H1 (cell line): ENCODE measurements around the gene EIF3B. TPM values are rescaled to one million over a fixed set of nuclear protein-coding genes. Genes with fewer than 3 reads are reported as not detected.

Experiments
- CTCF ChIA-PET: fragments of 300-600 bp; sonication (Branson Sonifier 250); formaldehyde crosslinking; loops from one replicate; lab custom pipeline; 2021; ENCODE audit not compliant: partially characterized antibody; lab: Charles Lee
- POLR2A ChIA-PET: fragments of 300-600 bp; sonication (Branson Sonifier 250); formaldehyde crosslinking; loops from one replicate; lab custom pipeline; 2021; ENCODE audit warnings: inconsistent platforms; ENCODE audit not compliant: partially characterized antibody; lab: Charles Lee
- DNase-seq, 2 experiments: peaks; one replicate each; pipeline versions ENCODE4 v3.0.0 to v3.0.0-alpha.2; 2010 to 2022; ENCODE audit warnings: low spot score in 2 of 2, low read depth in 1 of 2, mixed read lengths in 1 of 2
- FAIRE-seq: peaks from 2 replicates; lab custom pipeline; 2011; peaks lifted over from hg19 to GRCh38; lab: Jason Lieb, UNC
- H2AFZ ChIP-seq: 2 replicates; pipeline ENCODE4 v1.8.1; 2012; ENCODE audit warnings: low read length, inconsistent platforms
- H2AK5ac ChIP-seq: 2 replicates; pipeline ENCODE4 v1.6.1; 2013; ENCODE audit warnings: low read depth, low read length
- H2BK120ac ChIP-seq: replicated peaks from 2 replicates; pipeline ENCODE3; 2013; ENCODE audit warnings: low read depth, low read length, inconsistent platforms
- H2BK12ac ChIP-seq: 2 replicates; pipeline ENCODE4 v1.6.1; 2013; ENCODE audit warnings: low read depth, low read length
- H2BK15ac ChIP-seq: 2 replicates; pipeline ENCODE4 v1.6.1; 2013; ENCODE audit warnings: low read length
- H2BK20ac ChIP-seq: 2 replicates; pipeline ENCODE4 v1.6.1; 2013; ENCODE audit warnings: low read length
- H2BK5ac ChIP-seq: 2 replicates; pipeline ENCODE4 v1.6.1; 2013; ENCODE audit warnings: low read depth, low read length
- H3K14ac ChIP-seq: 2 replicates; pipeline ENCODE4 v1.6.1; 2013; ENCODE audit warnings: inconsistent platforms; ENCODE audit not compliant: insufficient read length
- H3K18ac ChIP-seq: 2 replicates; pipeline ENCODE4 v1.6.1; 2013; ENCODE audit warnings: low read length; ENCODE audit errors: extremely low read depth
- H3K23ac ChIP-seq: 2 replicates; pipeline ENCODE4 v1.6.1; 2013; ENCODE audit warnings: inconsistent platforms; ENCODE audit not compliant: insufficient read length
- H3K23me2 ChIP-seq: 2 replicates; pipeline ENCODE4 v1.6.1; 2013; ENCODE audit warnings: low read depth, low read length
- H3K27ac ChIP-seq: 2 replicates; pipeline ENCODE4 v1.6.1; 2011; ENCODE audit warnings: low read depth, low read length, inconsistent platforms
- H3K27me3 ChIP-seq, 4 experiments: replicated peaks in 1 of 4; 1 replicate in 1 of 4; 2 replicates in 3 of 4; pipeline versions ENCODE4 v1.6.1 to v1.8.1; 2011 to 2013; ENCODE audit warnings: low read length in 3 of 4, mild to moderate bottlenecking in 3 of 4, inconsistent platforms in 2 of 4, mixed read lengths in 2 of 4, moderate library complexity in 1 of 4; ENCODE audit not compliant: control insufficient read depth in 3 of 4, insufficient read depth in 3 of 4; ENCODE audit errors: extremely low read depth in 1 of 4
- H3K36me3 ChIP-seq, 4 experiments: 2 replicates each; pipeline versions ENCODE4 v1.6.1 to v1.8.1; 2011 to 2013; ENCODE audit warnings: mild to moderate bottlenecking in 4 of 4, low read length in 3 of 4, moderate library complexity in 2 of 4, control low read depth in 1 of 4, inconsistent platforms in 1 of 4; ENCODE audit not compliant: insufficient read depth in 4 of 4, control insufficient read depth in 2 of 4
- H3K4ac ChIP-seq: replicated peaks from 2 replicates; pipeline ENCODE3; 2013; ENCODE audit warnings: low read length, low read depth, mixed read lengths, inconsistent platforms; ENCODE audit not compliant: insufficient read length
- H3K4me1 ChIP-seq, 4 experiments: replicated peaks in 1 of 4; 1 replicate in 1 of 4; 2 replicates in 3 of 4; pipeline versions ENCODE4 v1.6.1 to v1.8.1; 2011 to 2013; ENCODE audit warnings: low read length in 3 of 4, inconsistent platforms in 2 of 4, mixed read lengths in 1 of 4; ENCODE audit not compliant: insufficient read depth in 4 of 4, control insufficient read depth in 3 of 4
- H3K4me2 ChIP-seq, 2 experiments: 2 replicates each; pipeline versions ENCODE4 v1.6.1 to v1.8.1; 2011 to 2013; ENCODE audit warnings: low read depth in 2 of 2, low read length in 2 of 2, control low read depth in 1 of 2, inconsistent platforms in 1 of 2, mild to moderate bottlenecking in 1 of 2; ENCODE audit not compliant: insufficient read depth in 1 of 2
- H3K4me3 ChIP-seq, 4 experiments: fragments of 200-600, 300-600 bp in 1 of 4; sonication (generic), shearing (Covaris generic), sonication (Bioruptor Twin) in 1 of 4; 2 replicates each; pipeline versions ENCODE4 v1.5.1 to v1.8.1; 2011 to 2016; ENCODE audit warnings: low read length in 4 of 4, low read depth in 3 of 4, control low read depth in 2 of 4, inconsistent platforms in 2 of 4, mild to moderate bottlenecking in 2 of 4, mixed read lengths in 1 of 4, moderate library complexity in 1 of 4; ENCODE audit not compliant: insufficient read depth in 2 of 4; ENCODE audit errors: extremely low read depth in 1 of 4
- H3K56ac ChIP-seq: replicated peaks from 2 replicates; pipeline ENCODE3; 2013; ENCODE audit warnings: low read depth, mild to moderate bottlenecking, mixed read lengths, low read length, inconsistent platforms; ENCODE audit not compliant: insufficient read length
- H3K79me1 ChIP-seq: 2 replicates; pipeline ENCODE4 v1.6.1; 2013; ENCODE audit warnings: low read depth, low read length, control low read depth
- H3K79me2 ChIP-seq, 2 experiments: 2 replicates each; pipeline versions ENCODE4 v1.6.1 to v1.8.1; 2012 to 2013; ENCODE audit warnings: low read length in 2 of 2, mild to moderate bottlenecking in 2 of 2, inconsistent platforms in 1 of 2; ENCODE audit not compliant: insufficient read depth in 2 of 2, control insufficient read depth in 1 of 2
- H3K9ac ChIP-seq, 4 experiments: replicated peaks in 1 of 4; 1 replicate in 1 of 4; 2 replicates in 3 of 4; pipeline versions ENCODE4 v1.6.1 to v1.8.1; 2011 to 2013; ENCODE audit warnings: low read depth in 3 of 4, low read length in 3 of 4, control low read depth in 2 of 4, mild to moderate bottlenecking in 2 of 4, moderate library complexity in 2 of 4, inconsistent platforms in 1 of 4; ENCODE audit errors: extremely low read depth in 1 of 4
- H3K9me3 ChIP-seq, 2 experiments: 2 replicates each; pipeline versions ENCODE4 v1.6.1 to v1.8.1; 2012 to 2013; ENCODE audit warnings: mild to moderate bottlenecking in 2 of 2, moderate library complexity in 2 of 2, control low read depth in 1 of 2, inconsistent platforms in 1 of 2, low read depth in 1 of 2, low read length in 1 of 2, mixed read lengths in 1 of 2; ENCODE audit not compliant: insufficient read depth in 2 of 2
- H4K20me1 ChIP-seq, 2 experiments: replicated peaks in 1 of 2; 2 replicates each; pipeline versions ENCODE3 to v1.8.1; 2011 to 2013; ENCODE audit warnings: inconsistent platforms in 2 of 2, low read length in 2 of 2, mild to moderate bottlenecking in 1 of 2; ENCODE audit not compliant: insufficient read depth in 2 of 2, control insufficient read depth in 1 of 2
- H4K5ac ChIP-seq: 2 replicates; pipeline ENCODE4 v1.6.1; 2013; ENCODE audit warnings: low read length, low read depth, mixed read lengths, inconsistent platforms; ENCODE audit not compliant: insufficient read length
- H4K8ac ChIP-seq: 2 replicates; pipeline ENCODE4 v1.8.0; 2013; ENCODE audit warnings: mild to moderate bottlenecking, moderate library complexity, low read length, inconsistent platforms; ENCODE audit not compliant: insufficient read depth; ENCODE audit errors: extremely low read depth
- H4K91ac ChIP-seq: replicated peaks from 2 replicates; pipeline ENCODE3; 2013; ENCODE audit warnings: low read length, mixed read lengths, inconsistent platforms; ENCODE audit not compliant: insufficient read length
- BCL11A ChIP-seq, 2 experiments: IDR thresholded peaks; one replicate each; pipeline ENCODE4 v1.6.1; 2011; ENCODE audit warnings: low read depth in 2 of 2, low read length in 2 of 2, mild to moderate bottlenecking in 2 of 2
- CEBPB ChIP-seq: IDR thresholded peaks from 2 replicates; pipeline ENCODE4 v1.6.1; 2012; ENCODE audit warnings: low read depth, low read length
- NRF1 ChIP-seq: IDR thresholded peaks from 2 replicates; pipeline ENCODE4 v1.6.1; 2011; ENCODE audit warnings: mild to moderate bottlenecking, low read depth, low read length, improper control_type of control experiment
- RAD21 ChIP-seq, 2 experiments: IDR thresholded peaks in 1 of 2; conservative IDR thresholded peaks in 1 of 2; 2 replicates each; pipeline ENCODE4 v1.6.1; 2011; ENCODE audit warnings: low read depth in 2 of 2, low read length in 2 of 2, improper control_type of control experiment in 1 of 2, inconsistent platforms in 1 of 2, mild to moderate bottlenecking in 1 of 2, moderate library complexity in 1 of 2
- SP2 ChIP-seq: IDR thresholded peaks from 2 replicates; pipeline ENCODE4 v1.6.1; 2012; ENCODE audit warnings: mild to moderate bottlenecking, low read length, inconsistent platforms
- TAF1 ChIP-seq: IDR thresholded peaks from 2 replicates; pipeline ENCODE4 v1.6.1; 2011; ENCODE audit warnings: mild to moderate bottlenecking, low read depth, low read length
- WGBS, 2 experiments: shearing (Covaris generic) in 1 of 2; methylation state at CpG; one replicate each; pipeline versions ENCODE4 v1.1.6 to v1.1.7; 2013 to 2015; ENCODE audit warnings: low lambda C conversion rate in 2 of 2, mixed read lengths in 2 of 2, inconsistent platforms in 1 of 2, low coverage in 1 of 2, missing lambda C conversion rate in 1 of 2; ENCODE audit not compliant: insufficient replicate concordance in 2 of 2, insufficient coverage in 1 of 2, insufficient read length in 1 of 2; ENCODE audit errors: extremely low coverage in 1 of 2, missing lambda C conversion rate in 1 of 2; 5-methylcytosine and 5-hydroxymethylcytosine counted together
- polyA plus RNA-seq, 7 experiments: library from polyadenylated mRNA; depleted of rRNA in 3 of 7; stranded (reverse) in 5 of 7; unstranded in 2 of 7; fragments of >200 nt in 5 of 7; fragments of 200-250 nt in 2 of 7; gene quantifications; 1 replicate in 5 of 7; 2 replicates in 1 of 7; 4 replicates in 1 of 7; pipeline versions ENCODE4 v1.2.1 to v1.2.3, GENCODE V29; 2011 to 2013; ENCODE audit warnings: missing spikeins in 2 of 7, mixed read lengths in 2 of 7
- total RNA-seq: library from RNA; stranded (reverse); fragmentation: NEBNext Ultra II Directional; extraction: Animal tissue kit (Norgen Biotek cat#: 25700); gene quantifications from 2 replicates; pipeline ENCODE4 v1.2.1, GENCODE V29; 2021
- TF ChIP-seq, protein P1 (sequence below): IDR thresholded peaks from 2 replicates; pipeline ENCODE4 v1.6.1; 2011; ENCODE audit warnings: low read depth, mild to moderate bottlenecking, low read length; ENCODE audit not compliant: insufficient read depth
- TF ChIP-seq, protein P2 (sequence below): IDR thresholded peaks from 2 replicates; pipeline ENCODE4 v1.6.1; 2012; ENCODE audit warnings: low read length, inconsistent platforms

Gene EIF3B
- total and polyA plus RNA-seq, 2 of the 8 experiments (the other 6 are each of a cell fraction or from before 2014, with no cell fraction given) = 167 to 316 TPM

DNA sequence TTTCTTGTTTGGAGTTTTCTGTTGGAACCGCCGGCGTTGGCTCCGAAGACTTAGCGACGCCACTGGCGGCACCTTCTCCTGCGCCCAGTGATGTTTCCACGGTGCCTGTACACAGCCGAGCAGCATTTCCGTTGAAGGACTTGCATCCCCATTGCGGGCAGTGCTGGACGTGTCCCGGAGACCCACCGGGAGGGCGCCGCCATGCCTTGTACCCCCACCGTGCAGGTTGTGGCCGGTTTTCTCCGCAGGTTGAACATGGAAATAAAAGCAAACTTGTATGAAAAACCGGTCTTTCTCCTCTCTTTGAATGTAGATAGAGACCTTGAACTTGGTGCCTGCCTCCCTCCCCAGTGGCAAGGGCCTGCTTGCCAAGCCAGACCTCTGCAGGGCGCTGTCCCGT, 25.8 kb downstream of the EIF3B start:
- no peak for FAIRE-seq
- Histone ChIP-seq H2AFZ (no peak overlapping the region), H3K23me2 (no peaks in the 10 kb centered on the region), H4K8ac (no peak overlapping the region; the same call in 1 of the 2 replicates), H2AK5ac (no peak overlapping the region), H3K79me2 (peaks cover 0 to 36% of the 10 kb centered on the region in 2 experiments; a peak in 2 of 4 replicates), H3K36me3 (peaks cover 32 to 50% (median 43%) of the 10 kb centered on the region in 4 experiments), H3K18ac (no peak overlapping the region), H2BK120ac (no peak overlapping the region), H4K20me1 (peaks cover 29 to 41% of the 10 kb centered on the region in 2 experiments), H3K27ac (no peak overlapping the region), H3K4me1 (no peaks in the 10 kb centered on the region), H3K4ac (no peak overlapping the region), H3K9me3 (no peaks in the 10 kb centered on the region), H4K91ac (no peak overlapping the region), H3K79me1 (peaks cover 14% of the 10 kb centered on the region), H2BK12ac (no peak overlapping the region), H3K23ac (no peak overlapping the region), H3K27me3 (no peaks in the 10 kb centered on the region)
- WGBS, 2 experiments = 95% methylated on average over 23 of the region's 23 CpGs; no CpG with 5 or more reads in 1 of the 2 experiments
- CTCF ChIA-PET = interaction anchor here (0.6 to 1.7 kb wide), 4 partner anchors 12 to 148 kb away, joined by 3 to 5 read pairs (median 3); partner anchors contain the start of gene MAD1L1
- TF ChIP-seq CEBPB = no peak
- no peak for TF ChIP-seq BCL11A (IDR thresholded peaks at IDR 0.05; ENCODE audit: low read depth in 2 of 2, low read length in 2 of 2)
- no peak for TF ChIP-seq RAD21 (IDR thresholded peaks at IDR 0.05 in 1 of 2, conservative IDR thresholded peaks at IDR 0.05 in 1 of 2; ENCODE audit: low read depth in 2 of 2, low read length in 2 of 2)
- TF ChIP-seq NRF1 = no peak
- TF ChIP-seq, protein P1, sequence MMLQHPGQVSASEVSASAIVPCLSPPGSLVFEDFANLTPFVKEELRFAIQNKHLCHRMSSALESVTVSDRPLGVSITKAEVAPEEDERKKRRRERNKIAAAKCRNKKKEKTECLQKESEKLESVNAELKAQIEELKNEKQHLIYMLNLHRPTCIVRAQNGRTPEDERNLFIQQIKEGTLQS = no peak
- no peak for TF ChIP-seq TAF1
- TF ChIP-seq, protein P2, sequence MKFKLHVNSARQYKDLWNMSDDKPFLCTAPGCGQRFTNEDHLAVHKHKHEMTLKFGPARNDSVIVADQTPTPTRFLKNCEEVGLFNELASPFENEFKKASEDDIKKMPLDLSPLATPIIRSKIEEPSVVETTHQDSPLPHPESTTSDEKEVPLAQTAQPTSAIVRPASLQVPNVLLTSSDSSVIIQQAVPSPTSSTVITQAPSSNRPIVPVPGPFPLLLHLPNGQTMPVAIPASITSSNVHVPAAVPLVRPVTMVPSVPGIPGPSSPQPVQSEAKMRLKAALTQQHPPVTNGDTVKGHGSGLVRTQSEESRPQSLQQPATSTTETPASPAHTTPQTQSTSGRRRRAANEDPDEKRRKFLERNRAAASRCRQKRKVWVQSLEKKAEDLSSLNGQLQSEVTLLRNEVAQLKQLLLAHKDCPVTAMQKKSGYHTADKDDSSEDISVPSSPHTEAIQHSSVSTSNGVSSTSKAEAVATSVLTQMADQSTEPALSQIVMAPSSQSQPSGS = no peak
- no peak for TF ChIP-seq SP2
- TF ChIP-seq, all 59 proteins: peak for 0
- Histone ChIP-seq H3K14ac (no peak overlapping the region), H3K4me2 (no peak overlapping the region), H3K9ac (no peak overlapping the region), H3K56ac (no peak overlapping the region), H3K4me3 (no peak overlapping the region), H2BK15ac (no peak overlapping the region), H4K5ac (no peak overlapping the region), H2BK20ac (no peak overlapping the region), H2BK5ac (no peak overlapping the region)
- DNase-seq = no peak
- POLR2A ChIA-PET = interaction anchor here (0.8 to 2.3 kb wide), 3 partner anchors 11 to 18 kb away, joined by 3 to 12 read pairs (median 6); no protein-coding TSS in a partner anchor
